Hepatocyte (in vitro differentiated cells): ENCODE measurements around the gene ARHGAP15.

ENCODE experiments used
- CTCF ChIP-seq: fragments of 200-600 bp; sonication (generic); IDR thresholded peaks from 2 replicates; pipeline ENCODE4 v1.5.1; 2016; ENCODE audit warnings: antibody characterized with exemption, mild to moderate bottlenecking; ENCODE audit not compliant: poor library complexity
- EZH2 ChIP-seq: fragments of 200-600 bp; sonication (generic); IDR thresholded peaks from 2 replicates; pipeline ENCODE4 v1.6.1; 2016; ENCODE audit warnings: antibody characterized with exemption, mild to moderate bottlenecking, borderline replicate concordance
- EZH2phosphoT487 ChIP-seq: fragments of 200-600 bp; sonication (generic); IDR thresholded peaks from one replicate; pipeline ENCODE4 v1.6.1; 2018; ENCODE audit warnings: antibody characterized with exemption, mild to moderate bottlenecking, low read depth, moderate library complexity; ENCODE audit not compliant: unreplicated experiment, severe bottlenecking

DNA sequence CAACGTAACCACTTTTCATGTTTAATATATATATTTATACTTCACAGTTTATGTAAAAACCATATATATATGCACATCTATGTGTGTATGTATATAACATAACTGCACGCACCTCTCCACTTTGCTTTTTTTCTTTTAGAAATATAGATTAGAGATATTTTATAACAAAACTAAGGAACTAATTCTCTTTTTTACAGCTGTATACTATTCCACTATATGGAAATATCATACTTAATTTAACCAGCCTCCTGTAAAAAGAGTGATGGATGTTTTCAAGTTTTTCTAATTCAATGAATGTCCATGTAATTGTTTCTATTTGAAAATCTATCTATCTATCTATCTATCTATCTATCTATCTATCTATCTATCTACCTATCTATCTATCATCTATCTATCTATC lies 4.6 kb downstream of the ARHGAP15 start:
- no peak for TF ChIP-seq EZH2phosphoT487
- no peak for TF ChIP-seq CTCF
- TF ChIP-seq EZH2, result no peak
